ENCODE data around the gene DLGAP1.
"Not testable (repeated sequence)": the region's sequence is repeated elsewhere in the genome, so short reads cannot be mapped to it uniquely, and the experiment has no call there.

Gene DLGAP1

GRCh38 chr18:3652380-3653262, 802.5 kb downstream of the DLGAP1 start:
- Histone ChIP-seq H3K36me3 (replicated peaks; ENCODE audit: low read depth, low read length) (no peaks in the 10 kb centered on the region), H2AFZ (ENCODE audit: low read depth, low read length) (no peak overlapping the region), H3K9ac (ENCODE audit: low read length) (no peak overlapping the region), H4K20me1 (ENCODE audit: insufficient read depth, low read length) (no peaks in the 10 kb centered on the region), H3K79me2 (ENCODE audit: low read length) (no peaks in the 10 kb centered on the region), H3K27me3 (ENCODE audit: low read depth, low read length) (no peaks in the 10 kb centered on the region), H3K4me2 (ENCODE audit: low read length) (no peak overlapping the region), H3K4me1 (ENCODE audit: low read length) (peaks cover 16% of the 10 kb centered on the region; the same call in 1 of the 2 replicates), H3K9me3 (ENCODE audit: insufficient read depth, low read length) (no peaks in the 10 kb centered on the region), H3K4me3 (ENCODE audit: low read length) (no peak overlapping the region), H3K27ac (ENCODE audit: low read length) (no peak overlapping the region)
- TF ChIP-seq EZH2phosphoT487 (IDR thresholded peaks at IDR 0.05; ENCODE audit: low read depth) (no peak), CTCF (IDR thresholded peaks at IDR 0.05; ENCODE audit: low read depth, low read length) (no peak)

- Histone ChIP-seq H3K4me1 (ENCODE audit: low read length) (peaks cover 16% of the 10 kb centered on the region; the same call in 1 of the 2 replicates), H2AFZ (ENCODE audit: low read depth, low read length) (no peak overlapping the region), H3K79me2 (ENCODE audit: low read length) (no peaks in the 10 kb centered on the region), H3K4me2 (ENCODE audit: low read length) (no peak overlapping the region), H4K20me1 (ENCODE audit: insufficient read depth, low read length) (no peaks in the 10 kb centered on the region), H3K4me3 (ENCODE audit: low read length) (no peak overlapping the region), H3K36me3 (replicated peaks; ENCODE audit: low read depth, low read length) (no peaks in the 10 kb centered on the region), H3K27ac (ENCODE audit: low read length) (no peak overlapping the region), H3K27me3 (ENCODE audit: low read depth, low read length) (no peaks in the 10 kb centered on the region), H3K9ac (ENCODE audit: low read length) (no peak overlapping the region), H3K9me3 (ENCODE audit: insufficient read depth, low read length) (no peaks in the 10 kb centered on the region)
- TF ChIP-seq EZH2phosphoT487 (IDR thresholded peaks at IDR 0.05; ENCODE audit: low read depth) (no peak), CTCF (IDR thresholded peaks at IDR 0.05; ENCODE audit: low read depth, low read length) (no peak)
These were observed 803.8 kb downstream of the DLGAP1 start for GRCh38 chr18:3651266-3651665.

GRCh38 chr18:3650521-3651042, 804.5 kb downstream of the DLGAP1 start:
- H3K4me2 ChIP-seq (ENCODE audit: low read length); H3K9me3 ChIP-seq (ENCODE audit: insufficient read depth, low read length); H4K20me1 ChIP-seq (ENCODE audit: insufficient read depth, low read length); H3K36me3 ChIP-seq (replicated peaks; ENCODE audit: low read depth, low read length); H3K9ac ChIP-seq (ENCODE audit: low read length); H3K79me2 ChIP-seq (ENCODE audit: low read length); H3K27me3 ChIP-seq (ENCODE audit: low read depth, low read length); H3K4me3 ChIP-seq (ENCODE audit: low read length); H2AFZ ChIP-seq (ENCODE audit: low read depth, low read length); H3K27ac ChIP-seq (ENCODE audit: low read length): not testable (repeated sequence)
- H3K4me1 ChIP-seq (ENCODE audit: low read length), result peaks cover 16% of the 10 kb centered on the region; the same call in 1 of the 2 replicates

GRCh38 chr18:3649633-3650426, 805.3 kb downstream of the DLGAP1 start:
- H3K27ac ChIP-seq (ENCODE audit: low read length), result no peak overlapping the region
- no peaks in the 10 kb centered on the region for H3K9me3 ChIP-seq (ENCODE audit: insufficient read depth, low read length)
- no peaks in the 10 kb centered on the region for H3K79me2 ChIP-seq (ENCODE audit: low read length)
- H3K4me1 ChIP-seq (ENCODE audit: low read length), result peaks cover 16% of the 10 kb centered on the region; the same call in 1 of the 2 replicates
- H2AFZ ChIP-seq (ENCODE audit: low read depth, low read length), result 0 out of 2 replicates have a peak overlapping the region, but pooled peaks have one; percentile 39
- no peaks in the 10 kb centered on the region for H3K27me3 ChIP-seq (ENCODE audit: low read depth, low read length)
- no peaks in the 10 kb centered on the region for H4K20me1 ChIP-seq (ENCODE audit: insufficient read depth, low read length)
- H3K9ac ChIP-seq (ENCODE audit: low read length), result no peak overlapping the region
- no peak for TF ChIP-seq CTCF (IDR thresholded peaks at IDR 0.05; ENCODE audit: low read depth, low read length)
- no peak for TF ChIP-seq EZH2phosphoT487 (IDR thresholded peaks at IDR 0.05; ENCODE audit: low read depth)
- peak overlapping the region; percentile 52 for H3K4me2 ChIP-seq (ENCODE audit: low read length)
- peak overlapping the region; percentile 43 for H3K4me3 ChIP-seq (ENCODE audit: low read length)
- no peaks in the 10 kb centered on the region for H3K36me3 ChIP-seq (replicated peaks; ENCODE audit: low read depth, low read length)
